GM12874 (cell line): ENCODE results near the gene SET.

Experiments
- CTCF ChIP-seq: IDR thresholded peaks from 2 replicates; pipeline ENCODE4 v1.5.1; 2011; ENCODE audit warnings: low read depth, mild to moderate bottlenecking, control low read depth, low read length, moderate library complexity; ENCODE audit not compliant: insufficient read depth

SET gene

DNA sequence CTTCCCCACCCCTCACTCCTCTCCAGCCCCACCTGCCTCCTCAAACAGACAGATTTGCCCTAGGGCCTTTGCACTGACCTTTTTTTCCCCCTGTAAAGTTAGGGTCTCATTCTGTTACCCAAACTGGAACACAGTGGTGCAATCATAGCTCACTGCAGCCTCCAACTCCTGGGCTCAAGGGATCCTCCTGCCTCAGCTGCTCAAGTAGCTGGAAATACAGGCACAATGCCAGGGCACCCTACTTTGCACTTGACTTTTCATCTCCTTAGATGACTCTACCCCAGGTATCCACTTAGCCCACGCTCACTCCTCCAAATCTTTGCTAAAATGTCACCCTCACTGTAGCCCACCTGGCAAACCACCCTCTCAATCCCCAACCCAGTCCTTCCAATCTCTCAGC lies 34.5 kb upstream of the SET start:
- TF ChIP-seq CTCF, result no peak

DNA sequence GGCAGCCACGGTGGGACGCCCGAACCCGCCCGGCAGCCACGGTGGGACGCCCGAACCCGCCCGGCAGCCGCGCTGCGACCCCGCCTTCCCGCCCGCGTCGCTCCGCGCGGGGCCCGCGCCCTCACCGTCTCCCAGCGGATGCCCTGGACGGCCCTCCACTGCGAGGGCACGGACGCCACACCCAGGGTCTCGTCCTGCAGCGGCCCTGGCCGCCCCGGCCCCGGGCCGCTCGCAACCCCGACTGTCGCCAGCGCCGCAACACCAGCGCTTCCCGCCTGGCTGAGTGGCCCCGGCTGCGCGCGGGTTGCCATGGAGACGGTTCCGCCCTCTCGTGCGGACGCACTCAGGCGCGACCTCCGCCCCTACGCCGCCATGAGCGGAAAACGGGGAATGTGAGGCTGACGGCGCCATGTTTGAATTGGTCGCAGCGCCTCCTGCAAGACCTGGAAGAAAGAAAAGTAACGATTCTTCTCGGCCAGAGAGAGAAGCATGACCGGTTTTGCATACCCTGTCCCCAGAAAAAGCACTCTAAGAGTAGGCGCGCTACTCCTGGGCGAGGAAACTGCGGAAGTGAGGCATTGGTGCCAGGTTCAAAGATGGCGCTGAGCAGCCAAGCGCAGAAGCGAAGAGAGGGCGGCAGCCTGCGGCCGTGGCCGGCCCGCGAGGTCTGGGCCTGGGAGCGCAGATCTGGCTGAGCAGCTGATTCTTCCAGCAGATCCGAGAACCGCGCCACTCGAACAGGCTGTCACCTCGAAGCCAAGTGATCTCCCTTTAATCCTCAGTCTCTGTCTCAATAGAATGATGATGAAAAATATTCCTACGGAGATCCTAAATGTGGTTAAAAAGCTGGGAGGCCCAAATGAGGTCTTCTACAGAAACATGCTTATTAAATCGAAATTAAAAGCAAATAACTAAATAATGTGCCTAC lies 32.3 kb upstream of the SET start, which contains the start of gene DYNC2I2:
DYNC2I2 (minus strand) TSS at position 432 of the 928 bp plus-strand sequence; CDS start at position 311, 121 bp downstream.
- no peak for TF ChIP-seq CTCF

DNA sequence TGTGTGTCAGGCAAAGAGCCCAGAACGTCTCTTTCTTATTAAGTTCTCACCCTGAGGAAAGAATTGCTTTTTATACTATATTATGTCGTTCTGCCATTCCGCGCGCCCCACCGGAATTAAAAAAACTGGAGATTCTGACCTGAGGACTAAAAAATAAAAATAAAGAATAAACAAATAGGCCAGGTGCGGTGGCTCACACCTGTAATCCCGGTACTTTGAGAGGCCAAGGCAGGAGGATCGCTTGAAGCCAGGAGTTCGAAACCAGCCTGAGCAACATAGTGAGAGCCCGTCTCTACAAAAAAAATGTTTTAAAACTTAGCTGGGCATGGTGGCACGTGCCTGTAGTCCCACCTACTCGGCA lies 31.7 kb upstream of the SET start:
- no peak for TF ChIP-seq CTCF

GRCh38 chr9:128657796-128658195 lies 31.2 kb upstream of the SET start:
- no peak for TF ChIP-seq CTCF

GRCh38 chr9:128669786-128670185 lies 19.2 kb upstream of the SET start:
- no peak for TF ChIP-seq CTCF

DNA sequence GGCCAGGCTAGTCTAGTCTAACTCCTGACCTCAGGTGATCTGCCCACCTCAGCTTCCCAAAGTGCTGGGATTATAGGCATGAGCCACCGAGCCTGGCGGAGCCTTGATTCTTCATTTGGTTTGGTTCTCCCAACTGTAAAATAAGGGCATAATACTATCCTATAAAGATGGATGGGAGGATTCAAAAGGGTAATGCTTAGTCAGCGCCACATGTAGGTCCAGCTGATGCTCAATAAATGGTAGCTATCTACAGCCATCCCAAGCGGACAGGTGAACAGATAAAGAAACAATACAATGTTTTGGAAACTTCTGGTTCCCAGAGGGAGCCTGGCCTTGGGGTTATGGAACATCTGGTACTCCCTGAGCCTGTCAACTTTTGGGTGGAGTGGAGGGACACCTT lies 13.6 kb upstream of the SET start:
- no peak for TF ChIP-seq CTCF

DNA sequence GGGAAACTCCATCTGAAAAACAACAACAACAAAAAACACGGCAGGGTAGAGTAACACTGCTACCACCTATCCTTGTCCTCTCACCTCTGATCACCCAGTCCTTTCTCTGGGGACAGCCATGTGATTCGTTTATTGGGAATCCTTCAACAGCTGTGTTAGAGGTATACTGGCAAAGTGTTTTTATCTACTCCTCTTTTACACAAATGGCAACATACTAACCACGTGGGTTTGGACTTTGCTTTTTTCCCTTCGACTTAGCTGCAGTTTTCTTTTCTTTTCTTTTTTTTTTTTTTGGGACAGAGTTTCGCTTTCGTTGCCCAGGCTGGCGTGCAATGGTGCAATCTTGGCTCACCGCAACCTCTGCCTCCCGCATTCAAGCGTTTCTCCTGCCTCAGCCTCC lies 11.2 kb upstream of the SET start:
- TF ChIP-seq CTCF, result no peak
